ENCODE data around the gene SPHK2.
A peak's percentile ranks its signal among the peaks of the same experiment; 100 is the strongest.
"Not testable (repeated sequence)": the region's sequence is repeated elsewhere in the genome, so short reads cannot be mapped to it uniquely, and the experiment has no call there.

The SPHK2 gene

DNA sequence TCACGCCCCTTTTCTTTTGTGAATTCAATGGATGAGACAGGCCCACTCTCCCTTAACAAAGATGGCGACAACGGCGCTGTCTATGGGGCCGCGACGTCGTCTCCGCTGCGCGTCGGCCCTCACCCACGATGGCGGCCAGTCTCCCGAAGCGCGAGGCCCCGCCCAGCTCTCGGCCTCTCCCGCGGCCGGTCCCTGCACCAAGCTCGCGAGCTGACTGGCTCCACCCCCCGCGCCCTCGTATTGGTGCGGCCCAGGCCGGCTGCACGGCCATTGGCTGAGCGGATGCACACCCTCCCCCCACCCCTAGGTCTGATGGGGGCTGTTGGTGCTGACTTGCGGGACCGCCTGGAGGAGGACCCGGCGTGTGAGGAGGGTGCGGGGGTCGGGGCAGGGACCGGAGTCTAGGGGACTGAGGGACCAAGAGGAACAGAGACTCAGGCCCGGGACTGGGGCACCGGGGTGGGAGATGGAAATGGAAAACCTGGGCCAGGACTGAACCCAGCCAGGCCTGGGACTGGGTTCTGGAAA, 4.8 kb downstream of the SPHK2 start:
- peak; percentile 85 to 87 for DNase-seq (ENCODE audit: low read depth in 2 of 2)

DNA sequence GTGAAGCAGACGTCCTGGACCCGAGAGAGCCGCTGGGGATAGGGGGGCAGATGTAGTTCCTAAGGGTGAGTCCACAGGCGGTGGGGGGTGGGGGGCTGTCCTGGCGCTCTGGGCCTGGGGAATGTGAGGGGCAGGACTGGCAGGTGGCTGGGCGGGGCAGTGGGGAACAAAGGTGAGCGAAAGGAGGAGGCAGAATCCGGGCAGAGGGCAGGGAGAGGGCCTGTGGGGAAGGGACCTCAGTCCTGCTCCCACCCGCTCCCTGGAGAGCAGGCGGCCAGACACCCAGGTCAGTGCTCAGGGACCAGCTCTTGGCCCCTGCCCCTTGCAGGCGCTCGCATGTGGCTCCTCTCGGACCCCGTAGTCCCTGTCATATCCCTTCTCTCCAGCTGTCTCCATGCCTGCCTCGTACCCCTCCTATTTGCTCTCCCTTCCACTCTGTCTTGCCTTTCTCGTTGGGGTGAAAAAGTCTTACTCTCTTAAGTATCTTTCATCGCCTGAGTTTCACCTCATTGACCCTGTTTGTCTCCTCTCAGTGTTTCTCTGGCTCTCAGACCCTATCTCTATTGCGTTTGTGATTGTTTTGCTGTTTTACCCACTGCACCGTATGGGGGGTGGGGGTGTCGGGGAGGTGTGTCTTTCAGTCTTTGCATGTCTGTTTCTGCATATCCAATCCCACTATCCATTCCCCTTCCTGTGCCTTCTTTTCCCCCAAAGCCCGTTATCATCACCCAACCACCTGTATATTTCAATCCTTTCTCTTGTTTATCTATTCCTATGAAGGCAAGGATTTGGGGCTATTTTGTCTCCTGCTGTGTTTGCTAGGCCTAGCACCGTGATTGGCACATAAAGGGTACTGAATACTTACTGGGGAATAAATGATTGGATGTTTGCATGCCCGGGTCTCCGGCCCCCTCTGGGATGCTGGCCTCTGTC, 5.8 kb downstream of the SPHK2 start:
- DNase-seq (ENCODE audit: low read depth in 2 of 2), result no peak

DNA sequence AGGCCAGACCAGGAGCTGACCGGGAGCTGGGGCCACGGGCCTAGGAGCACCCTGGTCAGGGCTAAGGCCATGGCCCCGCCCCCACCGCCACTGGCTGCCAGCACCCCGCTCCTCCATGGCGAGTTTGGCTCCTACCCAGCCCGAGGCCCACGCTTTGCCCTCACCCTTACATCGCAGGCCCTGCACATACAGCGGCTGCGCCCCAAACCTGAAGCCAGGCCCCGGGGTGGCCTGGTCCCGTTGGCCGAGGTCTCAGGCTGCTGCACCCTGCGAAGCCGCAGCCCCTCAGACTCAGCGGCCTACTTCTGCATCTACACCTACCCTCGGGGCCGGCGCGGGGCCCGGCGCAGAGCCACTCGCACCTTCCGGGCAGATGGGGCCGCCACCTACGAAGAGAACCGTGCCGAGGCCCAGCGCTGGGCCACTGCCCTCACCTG, 6.6 kb downstream of the SPHK2 start:
- DNase-seq (ENCODE audit: low read depth in 2 of 2), result no peak

- no peak for DNase-seq (ENCODE audit: low read depth in 2 of 2)
Measured at GRCh38 chr19:48627201-48627864, 8.0 kb downstream of the SPHK2 start.

DNA sequence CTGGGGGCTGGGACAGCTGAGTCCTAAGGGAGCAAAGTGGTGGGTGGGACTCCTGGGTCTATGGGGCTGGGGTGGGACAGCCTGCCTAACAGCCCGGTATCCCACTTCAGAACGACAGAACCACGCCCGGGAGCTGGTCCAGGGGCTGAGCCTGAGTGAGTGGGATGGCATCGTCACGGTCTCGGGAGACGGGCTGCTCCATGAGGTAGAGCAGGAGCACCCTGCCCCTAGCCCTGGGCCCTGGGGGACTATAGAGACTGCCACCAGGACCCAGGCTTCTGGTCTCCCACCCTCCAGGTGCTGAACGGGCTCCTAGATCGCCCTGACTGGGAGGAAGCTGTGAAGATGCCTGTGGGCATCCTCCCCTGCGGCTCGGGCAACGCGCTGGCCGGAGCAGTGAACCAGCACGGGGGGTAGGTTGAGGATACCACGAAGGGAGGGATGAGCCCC, 8.6 kb downstream of the SPHK2 start:
- DNase-seq (ENCODE audit: low read depth in 2 of 2), result no peak

- no peak for DNase-seq (ENCODE audit: low read depth in 2 of 2)
Measured at GRCh38 chr19:48628486-48629296, 9.4 kb downstream of the SPHK2 start.

GRCh38 chr19:48629297-48629598, 9.9 kb downstream of the SPHK2 start:
- DNase-seq (ENCODE audit: low read depth in 2 of 2), result no peak

DNA sequence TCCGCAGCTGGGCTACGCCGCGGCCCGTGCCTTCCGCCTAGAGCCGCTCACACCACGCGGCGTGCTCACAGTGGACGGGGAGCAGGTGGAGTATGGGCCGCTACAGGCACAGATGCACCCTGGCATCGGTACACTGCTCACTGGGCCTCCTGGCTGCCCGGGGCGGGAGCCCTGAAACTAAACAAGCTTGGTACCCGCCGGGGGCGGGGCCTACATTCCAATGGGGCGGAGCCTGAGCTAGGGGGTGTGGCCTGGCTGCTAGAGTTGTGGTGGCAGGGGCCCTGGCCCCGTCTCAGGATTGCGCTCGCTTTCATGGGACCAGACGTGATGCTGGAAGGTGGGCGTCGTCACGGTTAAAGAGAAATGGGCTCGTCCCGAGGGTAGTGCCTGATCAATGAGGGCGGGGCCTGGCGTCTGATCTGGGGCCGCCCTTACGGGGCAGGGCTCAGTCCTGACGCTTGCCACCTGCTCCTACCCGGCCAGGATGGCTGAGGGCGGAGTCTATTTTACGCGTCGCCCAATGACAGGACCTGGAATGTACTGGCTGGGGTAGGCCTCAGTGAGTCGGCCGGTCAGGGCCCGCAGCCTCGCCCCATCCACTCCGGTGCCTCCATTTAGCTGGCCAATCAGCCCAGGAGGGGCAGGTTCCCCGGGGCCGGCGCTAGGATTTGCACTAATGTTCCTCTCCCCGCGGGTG, 10.4 kb downstream of the SPHK2 start:
- no peak for DNase-seq (ENCODE audit: low read depth in 2 of 2)

DNA sequence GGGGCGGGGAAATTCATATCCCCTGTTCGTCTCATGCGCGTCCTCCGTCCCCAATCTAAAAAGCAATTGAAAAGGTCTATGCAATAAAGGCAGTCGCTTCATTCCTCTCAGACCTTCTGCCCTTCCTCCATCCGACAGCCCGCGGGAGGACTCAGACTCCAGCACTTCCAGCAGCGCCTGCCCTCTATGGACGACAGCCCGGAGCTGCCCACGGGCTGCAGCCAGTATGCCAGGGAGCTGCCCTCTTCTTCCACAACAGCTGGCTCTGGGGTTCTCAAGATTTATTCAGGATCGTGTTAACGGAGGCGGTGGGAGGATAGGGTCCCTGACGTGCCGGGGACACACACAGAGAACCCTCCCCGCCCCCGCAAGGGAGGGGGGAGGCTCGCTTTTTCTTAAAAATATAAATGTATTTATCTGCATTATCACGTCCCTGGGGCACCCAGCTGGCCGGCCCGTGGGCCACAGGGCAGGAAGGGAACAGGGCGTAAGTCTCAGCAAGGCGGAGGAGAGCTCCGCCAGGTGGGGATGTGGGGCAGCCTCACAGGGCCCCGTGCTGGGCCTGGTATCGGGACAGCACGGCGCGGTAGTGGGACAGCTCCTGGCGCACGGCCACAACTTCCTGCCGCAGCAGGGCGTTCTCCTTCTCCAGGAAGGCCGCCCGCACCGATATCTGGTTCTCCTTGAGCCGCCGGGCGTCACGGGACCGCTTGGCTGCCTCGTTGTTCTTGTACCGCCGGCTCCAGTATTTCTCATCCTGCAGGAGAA, 11.2 kb downstream of the SPHK2 start:
- DNase-seq (ENCODE audit: low read depth in 2 of 2), result no peak

DNA sequence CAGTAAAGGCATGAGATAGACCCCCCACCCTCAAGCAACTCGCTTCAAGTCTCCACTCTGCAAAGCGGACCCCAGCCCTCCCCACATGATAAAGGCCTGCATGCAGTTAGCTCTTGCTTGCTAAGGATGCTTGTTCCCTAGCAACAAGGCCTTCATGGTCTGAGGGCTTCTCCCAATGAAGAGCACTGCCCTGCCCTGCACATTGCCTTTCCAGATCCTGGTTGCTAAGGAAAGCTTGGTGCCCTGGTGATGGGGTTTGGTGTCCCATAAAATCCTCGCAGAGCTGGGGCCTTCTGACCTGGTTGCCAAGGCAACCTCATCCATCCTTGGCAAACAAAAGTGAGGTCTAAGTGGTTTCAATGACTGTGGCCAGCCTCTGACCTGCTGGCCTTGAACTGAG, 11.9 kb downstream of the SPHK2 start:
- DNase-seq (ENCODE audit: low read depth in 2 of 2), result no peak

DNA sequence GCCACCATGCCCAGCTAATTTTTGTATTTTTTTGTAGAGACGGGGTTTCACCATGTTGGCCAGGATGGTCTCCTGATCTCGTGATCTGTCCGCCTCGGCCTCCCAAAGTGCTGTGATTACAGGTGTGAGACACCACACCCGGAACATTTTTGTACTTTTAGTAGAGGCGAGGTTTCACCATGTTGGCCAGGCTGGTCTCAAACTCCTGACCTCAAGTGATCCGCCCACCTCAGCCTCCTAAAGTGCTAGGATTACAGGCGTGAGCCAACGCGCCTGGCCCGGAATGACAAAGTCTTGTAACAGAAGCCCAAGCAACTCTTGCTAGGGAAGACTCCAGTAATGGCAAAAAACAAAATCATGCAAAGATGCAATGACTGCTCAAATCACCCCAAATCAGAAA, 13.0 kb downstream of the SPHK2 start:
- DNase-seq (ENCODE audit: low read depth in 2 of 2), result not testable (repeated sequence)

DNA sequence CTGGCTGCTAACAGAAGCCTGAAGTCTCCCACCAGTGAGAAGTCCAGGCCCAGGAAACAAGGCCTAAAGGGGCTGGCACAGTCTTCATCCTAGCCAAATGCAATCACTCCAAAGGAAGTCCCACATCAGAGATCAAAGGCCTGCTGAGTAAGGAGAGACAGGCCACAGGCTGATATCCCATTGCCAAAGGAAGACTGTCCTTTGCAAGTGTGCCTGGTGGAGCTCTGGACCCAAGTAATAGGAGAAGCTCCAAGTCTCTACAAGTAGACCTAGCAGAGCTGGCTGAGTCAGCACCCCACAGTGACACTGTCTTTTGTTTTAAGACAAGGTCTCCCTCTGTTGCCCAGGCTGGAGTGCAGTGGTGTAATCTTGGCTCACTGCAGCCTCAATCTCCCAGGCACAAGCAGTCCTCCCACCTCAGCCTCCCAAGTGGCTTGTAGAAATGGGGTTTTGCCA, 13.4 kb downstream of the SPHK2 start:
- DNase-seq (ENCODE audit: low read depth in 2 of 2), result no peak

DNA sequence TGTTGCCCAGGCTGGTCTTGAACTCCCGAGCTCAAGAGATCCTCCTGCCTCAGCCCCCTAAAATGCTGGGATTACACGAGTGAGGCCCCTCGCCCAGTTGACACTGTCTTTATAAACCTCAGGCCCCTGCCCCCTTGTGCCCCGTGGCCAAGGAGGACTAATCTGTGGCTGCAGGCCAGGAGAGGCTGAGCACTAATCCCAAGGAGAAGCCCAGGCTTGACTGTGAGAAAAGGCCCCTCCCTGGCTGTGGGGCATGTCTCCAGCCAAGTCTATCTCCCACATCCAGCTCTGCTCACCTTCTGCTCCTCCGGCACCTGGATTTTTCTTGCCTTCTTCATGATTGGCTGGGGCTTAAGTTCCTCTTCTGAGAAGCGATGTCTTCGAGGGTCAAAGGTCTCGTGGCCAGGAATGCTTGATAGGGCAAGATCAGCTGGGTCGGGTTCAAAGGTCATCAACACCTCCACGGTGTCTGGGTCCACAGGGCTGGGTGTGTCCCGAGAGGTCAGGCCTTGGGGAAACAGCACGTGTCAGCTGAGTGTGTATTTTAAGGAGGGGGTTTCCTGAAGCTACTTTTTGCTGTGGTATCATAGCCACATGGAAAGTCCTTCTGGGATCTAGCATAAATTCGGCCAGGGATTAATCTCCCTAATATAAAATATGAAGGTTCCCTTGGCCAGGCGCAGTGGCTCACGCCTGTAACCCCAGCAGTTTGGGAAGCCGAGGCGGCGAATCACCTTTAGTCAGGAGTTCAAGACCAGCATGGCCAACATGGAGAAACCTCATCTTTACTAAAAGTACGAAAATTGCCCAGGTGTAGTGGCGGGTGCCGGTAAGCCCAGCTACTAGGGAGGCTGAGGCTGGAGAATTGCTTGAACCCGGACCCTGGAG, 14.1 kb downstream of the SPHK2 start:
- DNase-seq (ENCODE audit: low read depth in 2 of 2), result no peak

- DNase-seq (ENCODE audit: low read depth in 2 of 2), result no peak
Measured at GRCh38 chr19:48634036-48634342, 14.7 kb downstream of the SPHK2 start.

- peak; percentile 78 to 81 for DNase-seq (ENCODE audit: low read depth in 2 of 2)
Measured at GRCh38 chr19:48634424-48635262, 15.3 kb downstream of the SPHK2 start.

DNA sequence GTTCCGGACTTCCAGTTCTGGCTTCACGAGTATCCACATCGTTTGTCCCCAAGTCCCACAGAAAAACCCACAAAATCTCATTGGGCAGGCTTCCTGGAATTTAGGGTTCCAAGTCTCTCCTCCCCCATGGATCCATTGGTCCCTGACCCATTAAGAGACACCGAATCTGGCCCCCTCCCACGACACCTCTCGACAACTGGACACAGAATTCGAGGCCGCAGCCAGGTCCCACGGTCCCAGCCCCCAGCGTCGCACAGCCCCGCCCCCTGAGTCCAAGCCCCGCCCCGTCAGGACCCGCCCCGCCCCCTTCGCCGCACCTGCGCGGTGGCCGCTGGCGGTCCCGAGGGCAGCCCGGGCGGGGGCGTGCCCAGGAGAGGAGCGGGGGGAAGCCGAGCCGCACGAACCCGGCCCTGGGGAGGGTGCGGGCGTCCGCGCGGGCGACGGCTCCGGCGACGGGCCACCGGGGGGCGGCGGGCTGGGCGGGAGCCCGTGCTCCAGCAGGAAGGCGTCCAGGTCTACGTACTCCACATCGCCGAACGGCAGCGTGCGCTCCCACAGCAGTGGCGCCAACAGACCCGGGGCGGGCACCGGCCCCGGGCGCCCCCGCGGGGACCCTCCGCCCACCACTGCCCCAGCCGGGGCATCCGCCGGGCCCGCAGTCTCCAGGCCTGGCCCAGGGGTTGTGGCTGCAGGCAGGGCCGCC, 16.1 kb downstream of the SPHK2 start:
- peak in 1 of 2 donors; percentile 62 for DNase-seq (ENCODE audit: low read depth in 2 of 2)

- no peak for DNase-seq (ENCODE audit: low read depth in 2 of 2)
Measured at GRCh38 chr19:48635966-48636858, 16.9 kb downstream of the SPHK2 start.

Measured in stimulated activated CD8-positive, alpha-beta memory T cell treated with anti-CD3 and anti-CD28 coated beads, Interleukin-7, amount 100 ng/mL, for 1 hour (primary cell).